Testis (tissue), 2 donors: ENCODE measurements around the gene RUNDC3A.

ENCODE experiments used
- POLR2A ChIP-seq: fragments of 450-650 bp; IDR thresholded peaks from one replicate; pipeline ENCODE4 v1.6.1; 2017; ENCODE audit warnings: antibody characterized with exemption, mild to moderate bottlenecking, moderate library complexity
- TF ChIP-seq, protein P1 (sequence below), 3 experiments: fragments of 450-650 bp in 2 of 3; fragments of 200-600 bp in 1 of 3; sonication (generic) in 1 of 3; IDR thresholded peaks; one replicate each; pipeline ENCODE4 v1.5.1; 2016 to 2019; ENCODE audit warnings: antibody characterized with exemption in 3 of 3, mild to moderate bottlenecking in 2 of 3, moderate library complexity in 1 of 3

DNA sequence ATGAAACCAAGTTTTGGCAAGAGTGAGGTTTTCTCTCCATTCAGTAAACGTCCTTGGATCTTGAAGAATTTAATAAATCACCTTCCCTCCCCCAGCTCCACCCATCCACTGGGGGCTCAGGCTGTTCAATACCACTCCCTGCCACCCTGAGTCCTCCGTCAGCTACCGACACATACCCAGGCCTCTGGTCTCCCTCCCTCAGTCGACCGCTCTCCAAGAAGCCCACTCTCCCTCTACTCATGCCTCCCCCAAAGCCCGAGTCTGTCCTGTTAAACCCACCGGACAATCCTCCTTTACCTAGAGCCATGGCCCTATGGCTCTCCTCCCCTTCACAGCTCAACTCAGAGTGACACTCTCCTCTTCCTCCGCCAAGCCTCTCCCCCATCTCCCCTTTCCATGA lies 20.8 kb upstream of the RUNDC3A start:
- TF ChIP-seq, protein P1, sequence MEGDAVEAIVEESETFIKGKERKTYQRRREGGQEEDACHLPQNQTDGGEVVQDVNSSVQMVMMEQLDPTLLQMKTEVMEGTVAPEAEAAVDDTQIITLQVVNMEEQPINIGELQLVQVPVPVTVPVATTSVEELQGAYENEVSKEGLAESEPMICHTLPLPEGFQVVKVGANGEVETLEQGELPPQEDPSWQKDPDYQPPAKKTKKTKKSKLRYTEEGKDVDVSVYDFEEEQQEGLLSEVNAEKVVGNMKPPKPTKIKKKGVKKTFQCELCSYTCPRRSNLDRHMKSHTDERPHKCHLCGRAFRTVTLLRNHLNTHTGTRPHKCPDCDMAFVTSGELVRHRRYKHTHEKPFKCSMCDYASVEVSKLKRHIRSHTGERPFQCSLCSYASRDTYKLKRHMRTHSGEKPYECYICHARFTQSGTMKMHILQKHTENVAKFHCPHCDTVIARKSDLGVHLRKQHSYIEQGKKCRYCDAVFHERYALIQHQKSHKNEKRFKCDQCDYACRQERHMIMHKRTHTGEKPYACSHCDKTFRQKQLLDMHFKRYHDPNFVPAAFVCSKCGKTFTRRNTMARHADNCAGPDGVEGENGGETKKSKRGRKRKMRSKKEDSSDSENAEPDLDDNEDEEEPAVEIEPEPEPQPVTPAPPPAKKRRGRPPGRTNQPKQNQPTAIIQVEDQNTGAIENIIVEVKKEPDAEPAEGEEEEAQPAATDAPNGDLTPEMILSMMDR (IDR thresholded peaks at IDR 0.05), result no peak
- no peak for TF ChIP-seq POLR2A
